ENCODE data around the gene MEPCE. TPM values are rescaled to one million over a fixed set of nuclear protein-coding genes. Genes with fewer than 3 reads are reported as not detected.
A peak's percentile ranks its signal among the peaks of the same experiment; 100 is the strongest.

MEPCE gene
- total and polyA plus RNA-seq, 8 donors = 14.1 to 117 (median 22.5) TPM

DNA sequence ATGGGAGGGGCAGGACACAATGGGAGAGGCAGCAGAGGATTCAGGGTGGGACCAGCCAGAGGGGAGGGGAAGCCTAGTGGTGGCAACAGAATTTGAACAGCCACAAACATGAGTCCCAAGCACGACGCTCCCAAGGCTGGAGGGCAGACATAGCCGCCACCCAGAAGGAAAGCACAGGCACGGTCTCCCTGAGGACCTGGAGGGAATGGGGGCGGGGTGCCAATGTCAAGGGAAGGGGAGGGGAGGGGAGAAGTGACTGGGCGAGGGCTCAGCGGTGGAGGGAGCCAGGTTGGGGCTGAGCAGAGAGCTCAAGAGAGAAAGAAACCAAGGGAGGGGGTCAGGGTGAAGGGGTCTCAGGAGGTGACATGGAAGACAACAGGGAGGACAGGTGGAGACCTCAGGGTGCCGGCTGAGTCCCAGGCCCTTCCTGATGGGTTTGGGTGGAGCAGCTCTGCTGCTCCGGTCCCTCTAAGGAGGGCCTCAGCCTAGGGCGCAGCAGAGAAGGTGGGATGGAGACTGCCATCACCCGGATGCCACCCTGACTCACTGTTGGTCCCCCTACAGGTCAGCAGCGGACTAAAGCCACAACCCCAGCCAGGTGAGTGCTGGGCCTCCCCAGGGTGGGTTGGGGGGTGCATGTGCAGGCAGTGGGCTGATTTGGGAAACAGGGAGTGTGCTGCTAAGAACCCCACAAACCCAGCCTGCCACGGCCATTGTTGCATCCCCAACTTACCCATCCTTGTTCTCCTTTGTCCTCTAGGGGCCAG, 32.1 kb upstream of the MEPCE start:
- Histone ChIP-seq H3K4me3 (no peak overlapping the region), H3K9me3 (no peaks in the 10 kb centered on the region), H3K27me3 (no peaks in the 10 kb centered on the region), H3K36me3 (peaks cover 0 to 8% (median 0%) of the 10 kb centered on the region in 4 donors), H3K4me1 (peaks cover 0 to 6% (median 0%) of the 10 kb centered on the region in 4 donors), H3K27ac (no peak overlapping the region)
- TF ChIP-seq, protein P1, sequence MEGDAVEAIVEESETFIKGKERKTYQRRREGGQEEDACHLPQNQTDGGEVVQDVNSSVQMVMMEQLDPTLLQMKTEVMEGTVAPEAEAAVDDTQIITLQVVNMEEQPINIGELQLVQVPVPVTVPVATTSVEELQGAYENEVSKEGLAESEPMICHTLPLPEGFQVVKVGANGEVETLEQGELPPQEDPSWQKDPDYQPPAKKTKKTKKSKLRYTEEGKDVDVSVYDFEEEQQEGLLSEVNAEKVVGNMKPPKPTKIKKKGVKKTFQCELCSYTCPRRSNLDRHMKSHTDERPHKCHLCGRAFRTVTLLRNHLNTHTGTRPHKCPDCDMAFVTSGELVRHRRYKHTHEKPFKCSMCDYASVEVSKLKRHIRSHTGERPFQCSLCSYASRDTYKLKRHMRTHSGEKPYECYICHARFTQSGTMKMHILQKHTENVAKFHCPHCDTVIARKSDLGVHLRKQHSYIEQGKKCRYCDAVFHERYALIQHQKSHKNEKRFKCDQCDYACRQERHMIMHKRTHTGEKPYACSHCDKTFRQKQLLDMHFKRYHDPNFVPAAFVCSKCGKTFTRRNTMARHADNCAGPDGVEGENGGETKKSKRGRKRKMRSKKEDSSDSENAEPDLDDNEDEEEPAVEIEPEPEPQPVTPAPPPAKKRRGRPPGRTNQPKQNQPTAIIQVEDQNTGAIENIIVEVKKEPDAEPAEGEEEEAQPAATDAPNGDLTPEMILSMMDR (IDR thresholded peaks at IDR 0.05) = no peak
- intact Hi-C loops (cut with DNase I; ENCODE audit: low total_unique reads) = no loop called here
- 49 to 66% (median 54%) methylated on average over 7 to 13 of the region's 13 CpGs for WGBS, 5 donors
- DNase-seq = no peak

DNA sequence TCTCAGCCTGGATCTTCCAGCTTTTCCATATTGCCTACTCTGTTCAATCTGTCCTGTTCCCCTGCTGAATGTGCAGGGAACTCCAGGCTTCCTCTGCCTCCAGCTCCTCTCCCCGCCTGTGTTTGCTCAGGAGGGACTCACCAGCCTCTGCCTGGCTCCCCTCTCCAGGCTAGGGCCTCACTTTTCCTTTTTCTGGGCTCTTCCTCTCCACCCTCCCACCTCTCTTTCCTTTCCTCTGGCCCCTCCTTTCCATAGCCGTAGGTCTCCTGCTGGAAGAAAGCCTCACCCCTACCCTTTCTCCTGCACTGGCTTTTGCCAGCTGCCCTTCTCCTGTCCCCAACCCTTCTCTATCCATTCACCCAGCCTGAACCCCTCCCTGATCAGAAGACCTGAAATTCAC, 31.4 kb upstream of the MEPCE start:
- H3K9me3 ChIP-seq = no peaks in the 10 kb centered on the region
- DNase-seq = no peak
- intact Hi-C loops (cut with DNase I; ENCODE audit: low total_unique reads) = no loop called here
- H3K4me1 ChIP-seq = peaks cover 0 to 6% (median 0%) of the 10 kb centered on the region in 4 donors
- no peaks in the 10 kb centered on the region for H3K27me3 ChIP-seq
- no peak overlapping the region for H3K4me3 ChIP-seq
- TF ChIP-seq, protein P1 (IDR thresholded peaks at IDR 0.05) = no peak
- TF ChIP-seq POLR2AphosphoS5 (IDR thresholded peaks at IDR 0.05) = no peak
- no peak for TF ChIP-seq EP300 (IDR thresholded peaks at IDR 0.05)
- no peak for TF ChIP-seq POLR2A (IDR thresholded peaks at IDR 0.05)
- WGBS, 5 donors = 24 to 46% (median 32%) methylated on average over 2 of the region's 2 CpGs
- H3K27ac ChIP-seq = no peak overlapping the region
- peaks cover 0 to 9% (median 0%) of the 10 kb centered on the region in 4 donors for H3K36me3 ChIP-seq

DNA sequence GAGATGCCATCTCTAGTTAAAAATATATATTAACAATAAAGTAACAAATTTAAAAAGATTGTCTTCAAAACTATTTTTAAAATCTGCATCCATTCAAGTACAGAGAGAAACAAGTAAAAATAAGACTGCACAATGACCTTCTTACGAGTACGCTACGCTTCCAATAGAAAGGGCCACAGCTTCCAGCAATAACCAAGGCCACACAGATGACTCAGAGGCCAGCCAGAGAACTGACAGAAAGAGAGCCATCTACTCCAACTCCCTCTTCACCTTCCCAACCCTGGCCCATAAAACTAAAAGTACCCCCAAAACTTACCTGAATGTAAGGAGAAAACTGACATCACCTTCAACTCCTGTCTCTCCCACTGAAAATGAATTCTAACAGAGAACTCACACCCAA, 29.6 kb upstream of the MEPCE start:
- H3K9me3 ChIP-seq = no peaks in the 10 kb centered on the region
- 96 to 100% (median 98%) methylated on average over 3 of the region's 3 CpGs for WGBS, 5 donors
- no peak overlapping the region for H3K4me3 ChIP-seq
- H3K4me1 ChIP-seq = peaks cover 0 to 6% (median 0%) of the 10 kb centered on the region in 4 donors
- H3K27ac ChIP-seq = no peak overlapping the region
- TF ChIP-seq POLR2AphosphoS5 (IDR thresholded peaks at IDR 0.05) (no peak), POLR2A (IDR thresholded peaks at IDR 0.05) (no peak), EP300 (IDR thresholded peaks at IDR 0.05) (no peak)
- TF ChIP-seq, protein P1 (IDR thresholded peaks at IDR 0.05) = no peak
- intact Hi-C loops (cut with DNase I; ENCODE audit: low total_unique reads) = no loop called here
- DNase-seq = no peak
- H3K27me3 ChIP-seq = no peaks in the 10 kb centered on the region
- peaks cover 0 to 13% (median 0%) of the 10 kb centered on the region in 4 donors for H3K36me3 ChIP-seq

DNA sequence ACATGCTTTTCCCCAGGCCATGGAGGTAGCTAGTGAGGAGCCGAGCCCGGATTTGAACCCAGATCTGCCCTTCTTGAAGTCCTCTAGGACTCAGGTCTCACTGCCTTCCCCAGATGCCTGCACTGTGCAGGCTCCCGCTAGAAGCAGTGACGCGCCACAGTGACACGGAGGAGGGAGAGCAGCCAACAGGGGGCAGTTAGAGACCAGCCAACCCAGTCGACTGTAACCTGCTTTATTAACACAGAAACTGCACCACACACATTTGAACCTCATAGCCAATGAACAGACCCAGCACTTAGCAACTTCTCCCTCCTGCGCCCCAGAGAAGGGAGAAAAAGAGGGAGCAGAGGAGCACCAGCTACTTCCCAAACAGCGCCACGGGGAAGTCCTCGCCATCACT, 29.0 kb upstream of the MEPCE start:
- Histone ChIP-seq H3K36me3 (peaks cover 0 to 13% (median 0%) of the 10 kb centered on the region in 4 donors), H3K4me1 (peaks cover 0 to 6% (median 0%) of the 10 kb centered on the region in 4 donors), H3K9me3 (no peaks in the 10 kb centered on the region), H3K4me3 (no peak overlapping the region), H3K27me3 (no peaks in the 10 kb centered on the region), H3K27ac (no peak overlapping the region)
- DNase-seq = peak in 1 of 2 donors; percentile 51
- intact Hi-C loops (cut with DNase I; ENCODE audit: low total_unique reads) = no loop called here
- TF ChIP-seq EP300 (IDR thresholded peaks at IDR 0.05) (no peak), POLR2A (IDR thresholded peaks at IDR 0.05) (no peak), POLR2AphosphoS5 (IDR thresholded peaks at IDR 0.05) (no peak)
- TF ChIP-seq, protein P1 (IDR thresholded peaks at IDR 0.05) = no peak
- WGBS, 5 donors = 77 to 88% (median 82%) methylated on average over 10 to 11 of the region's 11 CpGs

Data from stomach (tissue), 9 donors.